H9 (cell line): Measurements from ENCODE around the gene PLEK2. TPM values are rescaled to one million over a fixed set of nuclear protein-coding genes. Genes with fewer than 3 reads are reported as not detected.

Experiments used
- DNase-seq: peaks from one replicate; pipeline ENCODE4 v3.0.0-alpha.2; 2017
- H2AFZ ChIP-seq: one replicate; pipeline ENCODE4 v1.6.1; 2013; ENCODE audit warnings: mild to moderate bottlenecking, low read length, control low read depth, moderate library complexity
- H2AK5ac ChIP-seq: 2 replicates; pipeline ENCODE4 v1.6.1; 2013; ENCODE audit warnings: low read length, control low read depth, mixed read lengths; ENCODE audit not compliant: insufficient read length
- H2BK120ac ChIP-seq: one replicate; pipeline ENCODE4 v1.6.1; 2013; ENCODE audit warnings: low read depth, mild to moderate bottlenecking, low read length, control low read depth, inconsistent platforms; ENCODE audit not compliant: poor library complexity, severe bottlenecking
- H2BK12ac ChIP-seq: 2 replicates; pipeline ENCODE4 v1.6.1; 2013; ENCODE audit warnings: low read length, control low read depth, mixed read lengths, low read depth; ENCODE audit not compliant: insufficient read length
- H2BK15ac ChIP-seq: 2 replicates; pipeline ENCODE4 v1.6.1; 2013; ENCODE audit warnings: low read depth, low read length, control low read depth
- H2BK20ac ChIP-seq: one replicate; pipeline ENCODE4 v1.6.1; 2013; ENCODE audit warnings: low read depth, mild to moderate bottlenecking, low read length, control low read depth, inconsistent platforms; ENCODE audit not compliant: poor library complexity, severe bottlenecking
- H2BK5ac ChIP-seq: 2 replicates; pipeline ENCODE4 v1.6.1; 2013; ENCODE audit warnings: low read length, control low read depth, mixed read lengths; ENCODE audit not compliant: insufficient read length
- H3K14ac ChIP-seq: 2 replicates; pipeline ENCODE4 v1.6.1; 2013; ENCODE audit warnings: low read length, control low read depth; ENCODE audit not compliant: insufficient read depth
- H3K18ac ChIP-seq: 2 replicates; pipeline ENCODE4 v1.6.1; 2013; ENCODE audit warnings: low read depth, mild to moderate bottlenecking, mixed read lengths, low read length, control low read depth; ENCODE audit not compliant: insufficient read length
- H3K23ac ChIP-seq: 2 replicates; pipeline ENCODE4 v1.6.1; 2013; ENCODE audit warnings: low read length, control low read depth, mixed read lengths, low read depth; ENCODE audit not compliant: insufficient read length
- H3K23me2 ChIP-seq: 2 replicates; pipeline ENCODE4 v1.6.1; 2013; ENCODE audit warnings: low read depth, mild to moderate bottlenecking, mixed read lengths, low read length, control low read depth; ENCODE audit not compliant: insufficient read length, poor library complexity, severe bottlenecking
- H3K27ac ChIP-seq: 2 replicates; pipeline ENCODE4 v1.5.1; 2013; ENCODE audit warnings: low read length, control low read depth, mixed read lengths, low read depth; ENCODE audit not compliant: insufficient read length
- H3K27me3 ChIP-seq: 2 replicates; pipeline ENCODE4 v1.6.1; 2013; ENCODE audit warnings: low read length, control low read depth, inconsistent platforms; ENCODE audit not compliant: insufficient read depth
- H3K4ac ChIP-seq: 2 replicates; pipeline ENCODE4 v1.6.1; 2013; ENCODE audit warnings: low read depth, mild to moderate bottlenecking, control low read depth, inconsistent platforms, low read length, moderate library complexity
- H3K4me1 ChIP-seq: 2 replicates; pipeline ENCODE4 v1.6.1; 2013; ENCODE audit warnings: low read length, control low read depth, inconsistent platforms; ENCODE audit not compliant: insufficient read depth
- H3K4me2 ChIP-seq: 2 replicates; pipeline ENCODE4 v1.6.1; 2013; ENCODE audit warnings: low read length, control low read depth, mixed read lengths; ENCODE audit not compliant: insufficient read length, insufficient read depth
- H3K56ac ChIP-seq: 2 replicates; pipeline ENCODE4 v1.6.1; 2013; ENCODE audit warnings: low read depth, mild to moderate bottlenecking, mixed read lengths, low read length, control low read depth; ENCODE audit not compliant: insufficient read length
- H3K79me1 ChIP-seq: 2 replicates; pipeline ENCODE4 v1.6.1; 2013; ENCODE audit warnings: low read depth, mild to moderate bottlenecking, moderate library complexity, low read length, control low read depth, inconsistent platforms; ENCODE audit not compliant: insufficient read depth, poor library complexity, severe bottlenecking
- H3K79me2 ChIP-seq: 2 replicates; pipeline ENCODE4 v1.6.1; 2013; ENCODE audit warnings: low read length, control low read depth, inconsistent platforms; ENCODE audit not compliant: insufficient read depth
- H3K9ac ChIP-seq: 2 replicates; pipeline ENCODE4 v1.6.1; 2013; ENCODE audit warnings: low read length, control low read depth, mixed read lengths; ENCODE audit not compliant: insufficient read length; ENCODE audit errors: extremely low read depth
- H3K9me3 ChIP-seq: one replicate; pipeline ENCODE4 v1.6.1; 2013; ENCODE audit warnings: low read depth, low read length, inconsistent platforms; ENCODE audit not compliant: control insufficient read depth
- H3T11ph ChIP-seq: one replicate; pipeline ENCODE4 v1.6.1; 2013; ENCODE audit warnings: mild to moderate bottlenecking, low read length, control low read depth, inconsistent platforms
- H4K20me1 ChIP-seq: one replicate; pipeline ENCODE4 v1.6.1; 2013; ENCODE audit not compliant: control insufficient read depth, insufficient read length, insufficient read depth
- H4K5ac ChIP-seq: 2 replicates; pipeline ENCODE4 v1.6.1; 2013; ENCODE audit warnings: low read depth, mild to moderate bottlenecking, mixed read lengths, low read length, control low read depth; ENCODE audit not compliant: insufficient read length
- H4K8ac ChIP-seq: replicated peaks from 2 replicates; pipeline ENCODE4 v1.6.1; 2013; ENCODE audit warnings: low read length, control low read depth, mixed read lengths, low read depth; ENCODE audit not compliant: insufficient read length
- H4K91ac ChIP-seq: 2 replicates; pipeline ENCODE4 v1.6.1; 2013; ENCODE audit warnings: low read depth, mild to moderate bottlenecking, moderate library complexity, mixed read lengths, low read length, control low read depth; ENCODE audit not compliant: insufficient read length
- H3K27ac Mint-ChIP-seq, 3 experiments: 2 replicates in 2 of 3; 3 replicates in 1 of 3; pipeline ENCODE4 v1.8.0; 2020 to 2021; ENCODE audit warnings: mixed read lengths in 3 of 3, mild to moderate bottlenecking in 1 of 3, moderate library complexity in 1 of 3
- H3K27me3 Mint-ChIP-seq: 2 replicates; pipeline ENCODE4 v1.8.0; 2021; ENCODE audit warnings: low read depth, mild to moderate bottlenecking, moderate library complexity, mixed read lengths
- H3K36me3 Mint-ChIP-seq, 3 experiments: 2 replicates in 2 of 3; 3 replicates in 1 of 3; pipeline ENCODE4 v1.8.0; 2020 to 2021; ENCODE audit warnings: low read depth in 3 of 3, mixed read lengths in 3 of 3; ENCODE audit not compliant: insufficient read depth in 1 of 3
- H3K4me1 Mint-ChIP-seq, 2 experiments: 2 replicates each; pipeline ENCODE4 v1.8.0; 2020; ENCODE audit warnings: mixed read lengths in 2 of 2
- H3K4me3 Mint-ChIP-seq, 2 experiments: 2 replicates in 1 of 2; 3 replicates in 1 of 2; pipeline ENCODE4 v1.8.0; 2020 to 2021; ENCODE audit warnings: mild to moderate bottlenecking in 2 of 2, mixed read lengths in 2 of 2, moderate library complexity in 1 of 2
- H3K9me3 Mint-ChIP-seq, 2 experiments: 2 replicates in 1 of 2; 3 replicates in 1 of 2; pipeline ENCODE4 v1.8.0; 2020; ENCODE audit warnings: mild to moderate bottlenecking in 2 of 2, mixed read lengths in 2 of 2, moderate library complexity in 1 of 2
- CTCF ChIP-seq: fragments of 200-600 bp; sonication (generic); conservative IDR thresholded peaks from 3 replicates; pipeline ENCODE4 v1.8.0; 2021; ENCODE audit warnings: antibody characterized with exemption, mild to moderate bottlenecking
- WGBS: extraction: QIAGEN DNeasy Blood & Tissue Kit; methylation state at CpG from one replicate; pipeline ENCODE4 v1.1.7; 2013; ENCODE audit warnings: missing lambda C conversion rate, low lambda C conversion rate, mixed read lengths; ENCODE audit not compliant: insufficient read length; ENCODE audit errors: extremely low coverage; 5-methylcytosine and 5-hydroxymethylcytosine counted together
- total RNA-seq: library from RNA; stranded (reverse); gene quantifications from 2 replicates; pipeline ENCODE4 v1.2.1, GENCODE V29; 2021

PLEK2 gene
- total RNA-seq, 1 experiment from 2014 or later: not detected

GRCh38 chr14:67372833-67373232, 39.1 kb downstream of the PLEK2 start:
- no CpG with 5 or more reads among the region's 1 CpG for WGBS
- Histone ChIP-seq H3K9me3 (no peaks in the 10 kb centered on the region), H4K20me1 (no peaks in the 10 kb centered on the region), H3K9ac (no peak overlapping the region), H3K23ac (no peak overlapping the region), H4K91ac (no peak overlapping the region), H3K23me2 (no peaks in the 10 kb centered on the region), H2AFZ (no peak overlapping the region), H2AK5ac (no peak overlapping the region), H2BK5ac (no peak overlapping the region), H3K14ac (no peak overlapping the region), H4K8ac (no peak overlapping the region), H3K4me1 (no peaks in the 10 kb centered on the region), H3K27ac (no peak overlapping the region), H3K4me2 (no peak overlapping the region), H3K4ac (no peak overlapping the region), H3K79me1 (no peaks in the 10 kb centered on the region), H3T11ph (no peak overlapping the region), H3K56ac (no peak overlapping the region), H3K79me2 (no peaks in the 10 kb centered on the region), H2BK12ac (no peak overlapping the region), H2BK15ac (no peak overlapping the region), H2BK120ac (no peak overlapping the region), H4K5ac (no peak overlapping the region), H3K27me3 (no peaks in the 10 kb centered on the region), H3K18ac (no peak overlapping the region), H2BK20ac (no peak overlapping the region)
- no peak overlapping the region for H3K4me3 Mint-ChIP-seq
- H3K4me1 Mint-ChIP-seq: no peaks in the 10 kb centered on the region
- peaks cover 23 to 92% (median 83%) of the 10 kb centered on the region in 3 experiments; a peak in 6 of 7 replicates for H3K36me3 Mint-ChIP-seq
- H3K9me3 Mint-ChIP-seq: no peaks in the 10 kb centered on the region
- H3K27ac Mint-ChIP-seq: 0 out of 7 replicates have a peak overlapping the region, but pooled peaks of 1 of the 3 experiments have one; percentile 44
- DNase-seq: no peak
- H3K27me3 Mint-ChIP-seq: no peaks in the 10 kb centered on the region
- TF ChIP-seq CTCF: no peak
